ENCODE results near the gene KANSL3.

DNA sequence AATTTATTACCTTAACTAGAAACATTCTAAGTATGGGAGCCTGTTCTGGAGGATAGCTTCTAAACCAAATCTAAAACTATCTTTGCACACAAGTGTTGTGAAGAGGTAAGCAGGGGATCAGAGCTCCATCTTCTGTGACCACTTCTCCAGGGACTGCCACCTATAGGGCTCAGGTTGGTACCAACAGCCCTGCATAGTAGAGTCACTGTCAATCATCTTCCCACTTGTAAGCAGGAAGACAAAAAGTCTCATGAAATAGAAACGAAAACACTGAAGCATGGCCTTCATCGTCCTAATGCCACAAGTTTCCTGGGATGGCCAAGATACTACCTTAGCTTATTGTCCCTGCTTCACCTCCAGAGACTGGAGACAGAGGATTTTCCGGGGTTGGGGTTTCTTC, 43.8 kb downstream of the KANSL3 start:
- TF ChIP-seq, protein P1, sequence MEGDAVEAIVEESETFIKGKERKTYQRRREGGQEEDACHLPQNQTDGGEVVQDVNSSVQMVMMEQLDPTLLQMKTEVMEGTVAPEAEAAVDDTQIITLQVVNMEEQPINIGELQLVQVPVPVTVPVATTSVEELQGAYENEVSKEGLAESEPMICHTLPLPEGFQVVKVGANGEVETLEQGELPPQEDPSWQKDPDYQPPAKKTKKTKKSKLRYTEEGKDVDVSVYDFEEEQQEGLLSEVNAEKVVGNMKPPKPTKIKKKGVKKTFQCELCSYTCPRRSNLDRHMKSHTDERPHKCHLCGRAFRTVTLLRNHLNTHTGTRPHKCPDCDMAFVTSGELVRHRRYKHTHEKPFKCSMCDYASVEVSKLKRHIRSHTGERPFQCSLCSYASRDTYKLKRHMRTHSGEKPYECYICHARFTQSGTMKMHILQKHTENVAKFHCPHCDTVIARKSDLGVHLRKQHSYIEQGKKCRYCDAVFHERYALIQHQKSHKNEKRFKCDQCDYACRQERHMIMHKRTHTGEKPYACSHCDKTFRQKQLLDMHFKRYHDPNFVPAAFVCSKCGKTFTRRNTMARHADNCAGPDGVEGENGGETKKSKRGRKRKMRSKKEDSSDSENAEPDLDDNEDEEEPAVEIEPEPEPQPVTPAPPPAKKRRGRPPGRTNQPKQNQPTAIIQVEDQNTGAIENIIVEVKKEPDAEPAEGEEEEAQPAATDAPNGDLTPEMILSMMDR (IDR thresholded peaks at IDR 0.05) = no peak
- no peak for TF ChIP-seq POLR2A (IDR thresholded peaks at IDR 0.05)
